Skeletal muscle satellite cell (primary cell): Measurements from ENCODE around the gene NNAT.
"Not testable (repeated sequence)": the region's sequence is repeated elsewhere in the genome, so short reads cannot be mapped to it uniquely, and the experiment has no call there.

Source experiments
- H3K27me3 ChIP-seq: 2 replicates; pipeline ENCODE4 v1.7.0; 2013; ENCODE audit warnings: low read length; ENCODE audit not compliant: control insufficient read depth, insufficient read depth
- H3K36me3 ChIP-seq: 2 replicates; pipeline ENCODE4 v1.7.0; 2013; ENCODE audit warnings: mild to moderate bottlenecking, control low read depth, low read length; ENCODE audit not compliant: insufficient read depth
- H3K4me1 ChIP-seq: 2 replicates; pipeline ENCODE4 v1.7.0; 2013; ENCODE audit warnings: low read length; ENCODE audit not compliant: control insufficient read depth, insufficient read depth
- H3K4me2 ChIP-seq: 2 replicates; pipeline ENCODE4 v1.7.0; 2013; ENCODE audit warnings: mild to moderate bottlenecking, low read length
- H3K4me3 ChIP-seq: 2 replicates; pipeline ENCODE4 v1.7.0; 2013; ENCODE audit warnings: low read length
- H3K9ac ChIP-seq: 2 replicates; pipeline ENCODE4 v1.7.0; 2013; ENCODE audit warnings: mild to moderate bottlenecking, low read depth, low read length, moderate library complexity
- H3K9me3 ChIP-seq: replicated peaks from 2 replicates; pipeline ENCODE4 v1.7.0; 2013; ENCODE audit warnings: mild to moderate bottlenecking, control low read depth, low read length

NNAT gene

GRCh38 chr20:37550101-37550920, 29.3 kb downstream of the NNAT start:
- H3K4me2 ChIP-seq, H3K9ac ChIP-seq, H3K4me3 ChIP-seq, H3K36me3 ChIP-seq, H3K4me1 ChIP-seq, H3K9me3 ChIP-seq: not testable (repeated sequence)
- peaks cover 29% of the 10 kb centered on the region for H3K27me3 ChIP-seq

GRCh38 chr20:37551660-37552059, 30.6 kb downstream of the NNAT start:
- H3K36me3 ChIP-seq, H3K9ac ChIP-seq, H3K4me3 ChIP-seq, H3K9me3 ChIP-seq, H3K4me1 ChIP-seq, H3K4me2 ChIP-seq: not testable (repeated sequence)
- H3K27me3 ChIP-seq, result peaks cover 35% of the 10 kb centered on the region

GRCh38 chr20:37552415-37552814, 31.4 kb downstream of the NNAT start:
- H3K9me3 ChIP-seq, result no peaks in the 10 kb centered on the region
- peaks cover 42% of the 10 kb centered on the region for H3K27me3 ChIP-seq
- no peak overlapping the region for H3K9ac ChIP-seq
- H3K4me2 ChIP-seq, result no peak overlapping the region
- no peaks in the 10 kb centered on the region for H3K36me3 ChIP-seq
- H3K4me1 ChIP-seq, result no peaks in the 10 kb centered on the region
- no peak overlapping the region for H3K4me3 ChIP-seq

- not testable (repeated sequence) for H3K36me3 ChIP-seq, H3K4me3 ChIP-seq, H3K9ac ChIP-seq, H3K4me1 ChIP-seq, H3K4me2 ChIP-seq, H3K9me3 ChIP-seq
- peaks cover 55% of the 10 kb centered on the region for H3K27me3 ChIP-seq
Observed at GRCh38 chr20:37554721-37555298, 33.8 kb downstream of the NNAT start.

GRCh38 chr20:37556538-37556937, 35.5 kb downstream of the NNAT start:
- Histone ChIP-seq H3K4me2 (no peak overlapping the region), H3K9ac (no peak overlapping the region), H3K4me1 (no peaks in the 10 kb centered on the region), H3K36me3 (no peaks in the 10 kb centered on the region), H3K9me3 (no peaks in the 10 kb centered on the region), H3K4me3 (no peak overlapping the region), H3K27me3 (peaks cover 55% of the 10 kb centered on the region)

GRCh38 chr20:37558306-37558705, 37.3 kb downstream of the NNAT start:
- Histone ChIP-seq H3K9ac (no peak overlapping the region), H3K9me3 (no peaks in the 10 kb centered on the region), H3K4me2 (no peak overlapping the region), H3K36me3 (no peaks in the 10 kb centered on the region), H3K4me1 (no peaks in the 10 kb centered on the region), H3K27me3 (peaks cover 51% of the 10 kb centered on the region), H3K4me3 (no peak overlapping the region)

GRCh38 chr20:37558779-37559178, 37.7 kb downstream of the NNAT start:
- H3K27me3 ChIP-seq, result peaks cover 54% of the 10 kb centered on the region
- H3K36me3 ChIP-seq, result no peaks in the 10 kb centered on the region
- no peak overlapping the region for H3K4me3 ChIP-seq
- H3K9me3 ChIP-seq, result no peaks in the 10 kb centered on the region
- H3K4me1 ChIP-seq, result no peaks in the 10 kb centered on the region
- H3K9ac ChIP-seq, result no peak overlapping the region
- no peak overlapping the region for H3K4me2 ChIP-seq

- no peaks in the 10 kb centered on the region for H3K36me3 ChIP-seq
- H3K4me1 ChIP-seq, result peaks cover 3% of the 10 kb centered on the region
- H3K4me2 ChIP-seq, result no peak overlapping the region
- H3K27me3 ChIP-seq, result peaks cover 48% of the 10 kb centered on the region
- H3K9ac ChIP-seq, result no peak overlapping the region
- H3K4me3 ChIP-seq, result no peak overlapping the region
- H3K9me3 ChIP-seq, result no peaks in the 10 kb centered on the region
Observed at GRCh38 chr20:37559312-37560027, 38.4 kb downstream of the NNAT start.

- H3K4me2 ChIP-seq, result no peak overlapping the region
- H3K4me3 ChIP-seq, result no peak overlapping the region
- H3K9ac ChIP-seq, result no peak overlapping the region
- H3K9me3 ChIP-seq, result no peaks in the 10 kb centered on the region
- peaks cover 15% of the 10 kb centered on the region for H3K4me1 ChIP-seq
- H3K36me3 ChIP-seq, result no peaks in the 10 kb centered on the region
- peaks cover 45% of the 10 kb centered on the region for H3K27me3 ChIP-seq
Observed at GRCh38 chr20:37560629-37561028, 39.6 kb downstream of the NNAT start.

GRCh38 chr20:37562695-37563480, 41.8 kb downstream of the NNAT start:
- H3K4me2 ChIP-seq, result no peak overlapping the region
- H3K4me1 ChIP-seq, result peaks cover 18% of the 10 kb centered on the region
- H3K9me3 ChIP-seq, result no peaks in the 10 kb centered on the region
- no peak overlapping the region for H3K9ac ChIP-seq
- no peaks in the 10 kb centered on the region for H3K36me3 ChIP-seq
- no peak overlapping the region for H3K4me3 ChIP-seq
- H3K27me3 ChIP-seq, result peaks cover 38% of the 10 kb centered on the region

GRCh38 chr20:37564016-37564387, 43.0 kb downstream of the NNAT start:
- H3K9ac ChIP-seq, result no peak overlapping the region
- peak overlapping the region; percentile 55 for H3K4me2 ChIP-seq
- H3K4me1 ChIP-seq, result peaks cover 18% of the 10 kb centered on the region
- H3K27me3 ChIP-seq, result peaks cover 37% of the 10 kb centered on the region
- no peaks in the 10 kb centered on the region for H3K9me3 ChIP-seq
- no peaks in the 10 kb centered on the region for H3K36me3 ChIP-seq
- H3K4me3 ChIP-seq, result peak overlapping the region; percentile 40
